Hepatocyte (in vitro differentiated cells): ENCODE measurements around the gene PDE4D. TPM values are rescaled to one million over a fixed set of nuclear protein-coding genes. Genes with fewer than 3 reads are reported as not detected.
A peak's percentile ranks its signal among the peaks of the same experiment; 100 is the strongest.

Experiments used
- DNase-seq: peaks from one replicate; pipeline ENCODE4 v3.0.0-alpha.2; 2016; ENCODE audit warnings: low spot score
- H2AFZ ChIP-seq: fragments of 200-600 bp; sonication (generic); 2 replicates; pipeline ENCODE4 v1.6.0; 2016; ENCODE audit warnings: antibody characterized with exemption, mild to moderate bottlenecking
- H3K27ac ChIP-seq: fragments of 200-600 bp; sonication (generic); 2 replicates; pipeline ENCODE4 v1.5.1; 2016; ENCODE audit warnings: mild to moderate bottlenecking
- H3K27me3 ChIP-seq: fragments of 200-600 bp; sonication (generic); 2 replicates; pipeline ENCODE4 v1.6.1; 2016
- H3K36me3 ChIP-seq: fragments of 200-600 bp; sonication (generic); replicated peaks from 2 replicates; pipeline ENCODE4 v1.5.1; 2016; ENCODE audit warnings: low read depth; ENCODE audit not compliant: insufficient read depth
- H3K4me1 ChIP-seq: fragments of 200-600 bp; sonication (generic); 2 replicates; pipeline ENCODE4 v1.5.1; 2016; ENCODE audit warnings: mild to moderate bottlenecking, moderate library complexity; ENCODE audit not compliant: insufficient read depth
- H3K4me2 ChIP-seq: fragments of 200-600 bp; sonication (generic); 2 replicates; pipeline ENCODE4 v1.6.0; 2016
- H3K4me3 ChIP-seq: fragments of 200-600 bp; sonication (generic); 2 replicates; pipeline ENCODE4 v1.5.1; 2016; ENCODE audit warnings: mild to moderate bottlenecking
- H3K79me2 ChIP-seq: fragments of 200-600 bp; sonication (generic); 2 replicates; pipeline ENCODE4 v1.6.0; 2017; ENCODE audit warnings: mild to moderate bottlenecking
- H3K9me2 ChIP-seq: fragments of 200-600 bp; sonication (generic); replicated peaks from 2 replicates; pipeline ENCODE4 v1.6.0; 2017; ENCODE audit warnings: mild to moderate bottlenecking; ENCODE audit not compliant: insufficient read depth
- H3K9me3 ChIP-seq: fragments of 200-600 bp; sonication (generic); 2 replicates; pipeline ENCODE4 v1.5.1; 2016; ENCODE audit warnings: low read depth, mild to moderate bottlenecking
- H4K20me1 ChIP-seq: fragments of 200-600 bp; sonication (generic); 2 replicates; pipeline ENCODE4 v1.6.0; 2016; ENCODE audit warnings: mild to moderate bottlenecking; ENCODE audit not compliant: insufficient read depth, poor library complexity, severe bottlenecking
- CTCF ChIP-seq: fragments of 200-600 bp; sonication (generic); IDR thresholded peaks from 2 replicates; pipeline ENCODE4 v1.5.1; 2016; ENCODE audit warnings: antibody characterized with exemption, mild to moderate bottlenecking; ENCODE audit not compliant: poor library complexity
- EZH2 ChIP-seq: fragments of 200-600 bp; sonication (generic); IDR thresholded peaks from 2 replicates; pipeline ENCODE4 v1.6.1; 2016; ENCODE audit warnings: antibody characterized with exemption, mild to moderate bottlenecking, borderline replicate concordance
- EZH2phosphoT487 ChIP-seq: fragments of 200-600 bp; sonication (generic); IDR thresholded peaks from one replicate; pipeline ENCODE4 v1.6.1; 2018; ENCODE audit warnings: antibody characterized with exemption, mild to moderate bottlenecking, low read depth, moderate library complexity; ENCODE audit not compliant: unreplicated experiment, severe bottlenecking
- WGBS: methylation state at CpG from one replicate; pipeline ENCODE4 v1.1.6; 2016; ENCODE audit warnings: low lambda C conversion rate; ENCODE audit errors: missing lambda C conversion rate; 5-methylcytosine and 5-hydroxymethylcytosine counted together
- polyA plus RNA-seq: library from polyadenylated mRNA; unstranded; fragments of >200 nt; fragmentation: Nextera tagmentation; extraction: Ambion mirVana; gene quantifications from 2 replicates; pipeline ENCODE4 v1.2.1, GENCODE V29; 2016
- total RNA-seq: library from RNA; depleted of rRNA; stranded (reverse); fragments of >200 nt; gene quantifications from 2 replicates; pipeline ENCODE4 v1.2.3, GENCODE V29; 2014

The PDE4D gene
- total and polyA plus RNA-seq, 2 experiments from 2014 or later: 14.5 to 45.2 TPM

DNA sequence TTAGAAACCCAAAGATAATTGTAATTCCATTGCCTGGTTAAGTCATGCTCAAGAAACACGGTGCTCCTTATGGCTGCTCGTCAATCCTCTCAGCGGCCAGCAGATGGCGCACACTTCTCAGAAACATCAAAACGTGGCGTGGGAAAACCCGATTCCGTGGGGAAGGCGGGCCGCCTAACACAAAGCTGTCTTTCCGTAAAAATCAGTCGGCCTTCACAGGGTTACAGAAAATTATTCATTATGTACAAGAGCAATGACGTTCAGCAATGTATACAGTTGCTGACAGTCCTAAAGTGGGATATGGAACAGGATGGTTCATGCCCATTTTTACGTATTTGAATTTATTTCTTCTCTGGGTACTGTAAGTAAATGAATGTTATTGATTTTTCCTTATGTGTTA, 83.5 kb downstream of the PDE4D start:
- H3K4me2 ChIP-seq: peak overlapping the region; percentile 75
- H3K27me3 ChIP-seq: peaks cover 9% of the 10 kb centered on the region
- H3K79me2 ChIP-seq: no peaks in the 10 kb centered on the region
- H3K27ac ChIP-seq: no peak overlapping the region
- 6% methylated on average over 14 of the region's 14 CpGs for WGBS
- no peaks in the 10 kb centered on the region for H3K4me1 ChIP-seq
- H2AFZ ChIP-seq: no peak overlapping the region
- no peaks in the 10 kb centered on the region for H3K9me2 ChIP-seq
- TF ChIP-seq EZH2phosphoT487: no peak
- TF ChIP-seq CTCF: peak; percentile 94
- no peak for TF ChIP-seq EZH2
- DNase-seq: peak; percentile 83
- H3K36me3 ChIP-seq: no peaks in the 10 kb centered on the region
- no peaks in the 10 kb centered on the region for H4K20me1 ChIP-seq
- no peak overlapping the region for H3K4me3 ChIP-seq
- H3K9me3 ChIP-seq: no peaks in the 10 kb centered on the region

DNA sequence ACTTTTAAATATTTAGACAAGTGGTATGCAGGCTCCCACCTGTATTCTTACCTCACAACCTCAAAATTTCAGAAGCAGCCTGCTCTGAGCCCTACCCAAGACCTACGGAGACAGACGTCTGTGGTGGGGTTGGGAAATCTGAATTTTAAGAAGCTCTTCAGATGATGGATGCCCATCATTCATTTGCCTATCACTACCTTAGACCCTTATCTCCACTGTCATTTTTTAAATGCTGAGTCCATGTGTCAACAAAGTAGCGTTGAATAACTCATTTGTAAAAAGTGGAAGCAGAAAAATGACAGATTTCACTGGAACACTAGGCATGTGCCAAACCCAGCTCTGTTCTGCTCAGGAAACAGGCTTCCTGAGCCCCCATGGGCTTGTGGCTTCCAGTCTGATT, 85.7 kb downstream of the PDE4D start:
- H3K9me2 ChIP-seq: no peaks in the 10 kb centered on the region
- no peaks in the 10 kb centered on the region for H3K79me2 ChIP-seq
- H4K20me1 ChIP-seq: no peaks in the 10 kb centered on the region
- H3K27me3 ChIP-seq: peaks cover 9% of the 10 kb centered on the region
- WGBS: 88% methylated on average over 3 of the region's 3 CpGs
- no peaks in the 10 kb centered on the region for H3K36me3 ChIP-seq
- DNase-seq: no peak
- H3K4me1 ChIP-seq: no peaks in the 10 kb centered on the region
- TF ChIP-seq EZH2phosphoT487 (no peak), EZH2 (no peak), CTCF (no peak)
- H3K9me3 ChIP-seq: no peaks in the 10 kb centered on the region
- H3K27ac ChIP-seq: no peak overlapping the region
- no peak overlapping the region for H3K4me3 ChIP-seq
- H3K4me2 ChIP-seq: no peak overlapping the region
- H2AFZ ChIP-seq: no peak overlapping the region

DNA sequence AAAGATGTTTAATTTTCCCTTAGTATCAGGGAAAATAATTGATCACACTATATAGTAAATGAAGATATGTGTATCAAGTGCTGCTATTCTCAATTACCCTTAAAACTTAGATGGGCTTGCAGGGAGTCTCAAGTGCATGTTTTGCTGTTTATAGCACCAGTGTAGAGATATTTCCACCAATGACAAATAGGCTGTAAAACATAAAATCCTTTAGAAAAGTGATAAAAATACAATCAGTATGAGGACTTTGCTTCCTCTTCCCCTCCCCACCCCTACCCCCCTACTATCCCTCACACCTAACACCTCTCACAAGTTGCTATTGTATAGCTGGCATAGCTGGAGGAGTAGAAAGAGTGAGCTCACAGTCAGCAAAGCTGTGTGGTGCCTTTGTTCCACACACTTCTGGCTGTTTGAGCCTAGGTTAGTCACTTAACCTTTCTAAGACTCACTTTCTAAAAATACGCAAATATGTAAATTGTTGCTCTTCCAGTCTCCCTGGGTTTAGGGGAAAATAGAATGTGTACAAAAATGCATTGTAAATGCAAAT, 93.1 kb downstream of the PDE4D start:
- Histone ChIP-seq H4K20me1 (no peaks in the 10 kb centered on the region), H3K4me3 (no peak overlapping the region), H3K79me2 (no peaks in the 10 kb centered on the region), H3K27ac (no peak overlapping the region), H3K4me2 (no peak overlapping the region), H3K9me3 (no peaks in the 10 kb centered on the region), H3K9me2 (no peaks in the 10 kb centered on the region), H3K36me3 (no peaks in the 10 kb centered on the region), H3K27me3 (no peaks in the 10 kb centered on the region), H3K4me1 (peaks cover 11% of the 10 kb centered on the region), H2AFZ (no peak overlapping the region)
- DNase-seq: no peak
- 54% methylated on average over 1 of the region's 1 CpG for WGBS
- TF ChIP-seq EZH2 (no peak), EZH2phosphoT487 (no peak), CTCF (no peak)
